Measurements from ENCODE around the gene HSH2D. TPM values are rescaled to one million over a fixed set of nuclear protein-coding genes. Genes with fewer than 3 reads are reported as not detected.

The HSH2D gene
- total RNA-seq, 2 donors from 2014 or later: 0.66 to 0.68 TPM

GRCh38 chr19:16166417-16166816 lies 22.9 kb downstream of the HSH2D start:
- Histone ChIP-seq H3K36me3 (ENCODE audit: control insufficient read depth, insufficient read depth, low read length) (no peaks in the 10 kb centered on the region), H3K27me3 (ENCODE audit: control insufficient read depth, insufficient read depth, low read length, poor library complexity, severe bottlenecking) (no peaks in the 10 kb centered on the region), H3K9me3 (ENCODE audit: control insufficient read depth, low read length) (no peaks in the 10 kb centered on the region), H3K4me3 (ENCODE audit: low read length) (no peak overlapping the region), H3K9ac (ENCODE audit: extremely low read depth, low read length, poor library complexity, severe bottlenecking) (no peak overlapping the region), H3K4me1 (ENCODE audit: control insufficient read depth, insufficient read depth, low read length) (no peaks in the 10 kb centered on the region), H3K27ac (ENCODE audit: low read depth, low read length) (no peak overlapping the region)
- Mint-ChIP-seq H3K4me3 (no peak overlapping the region), H3K27ac (no peak overlapping the region), H3K36me3 (ENCODE audit: low read depth) (no peaks in the 10 kb centered on the region), H3K9me3 (no peaks in the 10 kb centered on the region), H3K4me1 (no peaks in the 10 kb centered on the region), H3K27me3 (ENCODE audit: insufficient read depth) (no peaks in the 10 kb centered on the region)
- no peak for DNase-seq
- TF ChIP-seq CTCF (conservative IDR thresholded peaks at IDR 0.05): no peak
- WGBS, 2 experiments (ENCODE audit: insufficient coverage in 1 of 2, insufficient read length in 1 of 2): 80 to 84% methylated on average over 1 of the region's 1 CpG

DNA sequence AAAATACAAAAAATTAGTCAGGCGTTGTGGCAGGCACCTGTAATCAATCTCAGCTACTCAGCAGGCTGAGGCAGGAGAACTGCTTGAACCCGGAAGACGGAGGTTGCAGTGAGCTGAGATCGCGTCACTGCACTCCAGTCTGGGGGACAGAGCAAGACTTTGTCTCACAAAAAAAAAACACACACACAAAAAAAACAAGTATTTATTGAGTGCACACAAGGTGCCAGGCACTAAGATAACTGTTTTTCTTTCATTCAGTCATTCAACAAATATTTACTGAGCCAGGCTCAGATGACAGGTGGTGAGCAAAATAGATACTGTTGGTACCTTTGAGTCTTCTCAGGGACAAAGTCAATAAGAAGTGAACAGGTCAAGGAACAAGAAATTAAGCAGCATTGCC lies 23.6 kb downstream of the HSH2D start:
- Histone ChIP-seq H3K4me3 (ENCODE audit: low read length) (no peak overlapping the region), H3K27ac (ENCODE audit: low read depth, low read length) (no peak overlapping the region), H3K9me3 (ENCODE audit: control insufficient read depth, low read length) (no peaks in the 10 kb centered on the region), H3K4me1 (ENCODE audit: control insufficient read depth, insufficient read depth, low read length) (no peaks in the 10 kb centered on the region), H3K36me3 (ENCODE audit: control insufficient read depth, insufficient read depth, low read length) (no peaks in the 10 kb centered on the region), H3K9ac (ENCODE audit: extremely low read depth, low read length, poor library complexity, severe bottlenecking) (no peak overlapping the region), H3K27me3 (ENCODE audit: control insufficient read depth, insufficient read depth, low read length, poor library complexity, severe bottlenecking) (no peaks in the 10 kb centered on the region)
- Mint-ChIP-seq H3K4me1 (no peaks in the 10 kb centered on the region), H3K36me3 (ENCODE audit: low read depth) (no peaks in the 10 kb centered on the region), H3K9me3 (no peaks in the 10 kb centered on the region), H3K27ac (no peak overlapping the region), H3K27me3 (ENCODE audit: insufficient read depth) (no peaks in the 10 kb centered on the region), H3K4me3 (no peak overlapping the region)
- DNase-seq: no peak
- TF ChIP-seq CTCF (conservative IDR thresholded peaks at IDR 0.05): no peak
- 88 to 96% methylated on average over 3 to 5 of the region's 5 CpGs for WGBS, 2 experiments (ENCODE audit: insufficient coverage in 1 of 2, insufficient read length in 1 of 2)

DNA sequence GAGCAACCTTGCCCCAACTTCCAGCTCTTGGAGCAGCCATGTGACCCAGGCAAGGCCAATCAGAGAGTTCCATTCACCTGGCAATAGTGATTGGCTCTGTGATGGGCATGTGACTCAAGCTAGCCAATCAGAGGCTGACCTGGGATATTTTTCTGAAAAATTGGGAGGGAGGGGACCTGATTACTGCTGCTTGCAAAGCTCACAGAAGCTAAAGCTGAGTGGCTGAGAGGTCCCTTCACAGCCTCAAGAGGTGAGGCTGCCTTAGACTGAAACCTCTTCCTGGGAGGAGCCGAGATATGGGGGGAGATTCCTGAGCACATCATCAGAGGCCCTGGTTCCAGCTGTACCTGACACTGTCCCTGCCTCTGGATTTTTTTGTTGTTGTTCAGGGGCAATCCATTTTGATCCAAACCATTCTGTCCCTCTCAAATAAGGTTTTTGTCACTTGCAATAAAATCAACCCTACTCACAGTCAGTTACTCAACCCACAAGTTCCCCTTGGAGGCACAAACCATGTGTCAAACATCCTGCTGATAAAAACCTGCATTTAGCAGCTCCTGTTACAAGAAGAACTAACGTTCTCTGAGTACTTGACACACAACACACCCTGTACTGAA lies 25.1 kb downstream of the HSH2D start:
- Histone ChIP-seq H3K4me1 (ENCODE audit: control insufficient read depth, insufficient read depth, low read length) (no peaks in the 10 kb centered on the region), H3K9ac (ENCODE audit: extremely low read depth, low read length, poor library complexity, severe bottlenecking) (no peak overlapping the region), H3K4me3 (ENCODE audit: low read length) (no peak overlapping the region), H3K36me3 (ENCODE audit: control insufficient read depth, insufficient read depth, low read length) (no peaks in the 10 kb centered on the region), H3K27ac (ENCODE audit: low read depth, low read length) (no peak overlapping the region), H3K27me3 (ENCODE audit: control insufficient read depth, insufficient read depth, low read length, poor library complexity, severe bottlenecking) (no peaks in the 10 kb centered on the region), H3K9me3 (ENCODE audit: control insufficient read depth, low read length) (no peaks in the 10 kb centered on the region)
- no peak overlapping the region for H3K4me3 Mint-ChIP-seq
- DNase-seq: no peak
- H3K4me1 Mint-ChIP-seq: no peaks in the 10 kb centered on the region
- H3K27ac Mint-ChIP-seq: no peak overlapping the region
- 85 to 100% methylated on average over 1 to 2 of the region's 2 CpGs for WGBS, 2 experiments (ENCODE audit: insufficient coverage in 1 of 2, insufficient read length in 1 of 2)
- H3K36me3 Mint-ChIP-seq (ENCODE audit: low read depth): no peaks in the 10 kb centered on the region
- no peaks in the 10 kb centered on the region for H3K27me3 Mint-ChIP-seq (ENCODE audit: insufficient read depth)
- no peak for TF ChIP-seq CTCF (conservative IDR thresholded peaks at IDR 0.05)
- H3K9me3 Mint-ChIP-seq: no peaks in the 10 kb centered on the region

Data from endodermal cell (in vitro differentiated cells).